Measurements from ENCODE around the gene FRMD8. TPM values are rescaled to one million over a fixed set of nuclear protein-coding genes. Genes with fewer than 3 reads are reported as not detected.

FRMD8 gene
- total RNA-seq, 3 donors from 2014 or later (not counting 1 experiment from before 2014, with no cell fraction given): 45.6 to 58.4 (median 57.7) TPM

GRCh38 chr11:65439331-65440181, 53.1 kb downstream of the FRMD8 start:
- 88% methylated on average over 6 of the region's 7 CpGs for WGBS (ENCODE audit: insufficient coverage)
- Mint-ChIP-seq H3K4me3 (peak overlapping the region; percentile 17), H3K36me3 (no peaks in the 10 kb centered on the region), H3K27ac (peak overlapping the region; percentile 78 to 92), H3K9me3 (no peaks in the 10 kb centered on the region), H3K27me3 (ENCODE audit: low read depth in 2 of 2) (no peaks in the 10 kb centered on the region), H3K4me1 (peaks cover 77 to 92% of the 10 kb centered on the region in 2 donors)
- intact Hi-C loops (cut with micrococcal nuclease): loop anchor here (2.0 kb wide), 1 partner anchor 15 kb away; no protein-coding TSS in a partner anchor
- DNase-seq: no peak
- no peak for ATAC-seq
- Histone ChIP-seq H3K27me3 (ENCODE audit: control insufficient read depth, insufficient read depth, low read length) (no peaks in the 10 kb centered on the region), H3K4me1 (ENCODE audit: control insufficient read depth, insufficient read depth, low read length) (peaks cover 61% of the 10 kb centered on the region), H3K4me3 (ENCODE audit: low read length) (no peak overlapping the region), H3K36me3 (ENCODE audit: control insufficient read depth, insufficient read depth, low read length) (peaks cover 53% of the 10 kb centered on the region), H3K9me3 (ENCODE audit: control insufficient read depth, insufficient read depth, low read length) (no peaks in the 10 kb centered on the region), H3K27ac (ENCODE audit: low read length) (no peak overlapping the region)
- no peak for TF ChIP-seq CTCF (IDR thresholded peaks at IDR 0.05)

- H3K27ac ChIP-seq (ENCODE audit: low read length): peak overlapping the region; percentile 39
- H3K4me1 ChIP-seq (ENCODE audit: control insufficient read depth, insufficient read depth, low read length): peaks cover 56% of the 10 kb centered on the region
- no peaks in the 10 kb centered on the region for H3K27me3 ChIP-seq (ENCODE audit: control insufficient read depth, insufficient read depth, low read length)
- H3K36me3 ChIP-seq (ENCODE audit: control insufficient read depth, insufficient read depth, low read length): peaks cover 48% of the 10 kb centered on the region
- Mint-ChIP-seq H3K36me3 (no peaks in the 10 kb centered on the region), H3K4me3 (peak overlapping the region; percentile 31), H3K9me3 (no peaks in the 10 kb centered on the region), H3K27ac (peak overlapping the region; percentile 78 to 92), H3K4me1 (peaks cover 63 to 84% of the 10 kb centered on the region in 2 donors), H3K27me3 (ENCODE audit: low read depth in 2 of 2) (no peaks in the 10 kb centered on the region)
- H3K4me3 ChIP-seq (ENCODE audit: low read length): no peak overlapping the region
- no peak for TF ChIP-seq CTCF (IDR thresholded peaks at IDR 0.05)
- intact Hi-C loops (cut with micrococcal nuclease): no loop called here
- WGBS (ENCODE audit: insufficient coverage): 28% methylated on average over 7 of the region's 8 CpGs
- H3K9me3 ChIP-seq (ENCODE audit: control insufficient read depth, insufficient read depth, low read length): no peaks in the 10 kb centered on the region
- peak in 1 of 2 donors; percentile 23 for DNase-seq
- no peak for ATAC-seq
Measured at GRCh38 chr11:65440831-65441499, 54.5 kb downstream of the FRMD8 start.

GRCh38 chr11:65442842-65443331, 56.5 kb downstream of the FRMD8 start:
- DNase-seq (peak in 1 of 2 donors; percentile 4), ATAC-seq (peak; percentile 24 to 58 (median 32))
- peak overlapping the region; percentile 62 for H3K27ac ChIP-seq (ENCODE audit: low read length)
- Mint-ChIP-seq H3K27ac (peak overlapping the region; percentile 90 to 92), H3K27me3 (ENCODE audit: low read depth in 2 of 2) (no peaks in the 10 kb centered on the region), H3K9me3 (no peaks in the 10 kb centered on the region), H3K36me3 (no peaks in the 10 kb centered on the region), H3K4me3 (peak overlapping the region; percentile 63), H3K4me1 (peaks cover 59 to 73% of the 10 kb centered on the region in 2 donors)
- no peak overlapping the region for H3K4me3 ChIP-seq (ENCODE audit: low read length)
- no peaks in the 10 kb centered on the region for H3K9me3 ChIP-seq (ENCODE audit: control insufficient read depth, insufficient read depth, low read length)
- H3K4me1 ChIP-seq (ENCODE audit: control insufficient read depth, insufficient read depth, low read length): peaks cover 50% of the 10 kb centered on the region
- WGBS (ENCODE audit: insufficient coverage): 33% methylated on average over 7 of the region's 9 CpGs
- peaks cover 35% of the 10 kb centered on the region for H3K36me3 ChIP-seq (ENCODE audit: control insufficient read depth, insufficient read depth, low read length)
- no peaks in the 10 kb centered on the region for H3K27me3 ChIP-seq (ENCODE audit: control insufficient read depth, insufficient read depth, low read length)
- intact Hi-C loops (cut with micrococcal nuclease): no loop called here
- TF ChIP-seq CTCF (IDR thresholded peaks at IDR 0.05): no peak

Data from natural killer cell (primary cell).